ENCODE results near the gene RAD21L1.

The RAD21L1 gene

GRCh38 chr20:1254254-1254653 lies 28.4 kb downstream of the RAD21L1 start:
- no peaks in the 10 kb centered on the region for H3K4me1 ChIP-seq (ENCODE audit: control insufficient read depth, insufficient read depth, low read length, poor library complexity, severe bottlenecking)
- peaks cover 4% of the 10 kb centered on the region for H3K9me3 ChIP-seq (ENCODE audit: control insufficient read depth, low read length)
- H3K27ac ChIP-seq (ENCODE audit: low read depth, low read length, severe bottlenecking) = no peak overlapping the region
- H3K36me3 ChIP-seq (ENCODE audit: control insufficient read depth, insufficient read depth, low read length) = no peaks in the 10 kb centered on the region
- WGBS, 2 experiments (ENCODE audit: insufficient coverage in 2 of 2) = 100% methylated on average over 1 of the region's 2 CpGs
- no peak overlapping the region for H3K4me3 ChIP-seq (ENCODE audit: extremely low read depth, insufficient read depth, low read length, poor library complexity, severe bottlenecking)

GRCh38 chr20:1255675-1256074 lies 29.8 kb downstream of the RAD21L1 start:
- Histone ChIP-seq H3K9me3 (ENCODE audit: control insufficient read depth, low read length) (peaks cover 4% of the 10 kb centered on the region), H3K4me1 (ENCODE audit: control insufficient read depth, insufficient read depth, low read length, poor library complexity, severe bottlenecking) (no peaks in the 10 kb centered on the region), H3K27ac (ENCODE audit: low read depth, low read length, severe bottlenecking) (no peak overlapping the region), H3K36me3 (ENCODE audit: control insufficient read depth, insufficient read depth, low read length) (no peaks in the 10 kb centered on the region), H3K4me3 (ENCODE audit: extremely low read depth, insufficient read depth, low read length, poor library complexity, severe bottlenecking) (no peak overlapping the region)
- WGBS, 2 experiments (ENCODE audit: insufficient coverage in 2 of 2) = no CpG with 5 or more reads among the region's 2 CpGs

- no peaks in the 10 kb centered on the region for H3K9me3 ChIP-seq (ENCODE audit: control insufficient read depth, low read length)
- H3K36me3 ChIP-seq (ENCODE audit: control insufficient read depth, insufficient read depth, low read length) = no peaks in the 10 kb centered on the region
- H3K4me3 ChIP-seq (ENCODE audit: extremely low read depth, insufficient read depth, low read length, poor library complexity, severe bottlenecking) = no peak overlapping the region
- no peak overlapping the region for H3K27ac ChIP-seq (ENCODE audit: low read depth, low read length, severe bottlenecking)
- 100% methylated on average over 1 of the region's 1 CpG; no CpG with 5 or more reads in 1 of the 2 experiments for WGBS, 2 experiments (ENCODE audit: insufficient coverage in 2 of 2)
- peaks cover 25% of the 10 kb centered on the region for H3K4me1 ChIP-seq (ENCODE audit: control insufficient read depth, insufficient read depth, low read length, poor library complexity, severe bottlenecking)
Observed at GRCh38 chr20:1263853-1264252, 38.0 kb downstream of the RAD21L1 start.

- WGBS, 2 experiments (ENCODE audit: insufficient coverage in 2 of 2) = 86 to 91% methylated on average over 2 of the region's 2 CpGs
- Histone ChIP-seq H3K36me3 (ENCODE audit: control insufficient read depth, insufficient read depth, low read length) (peaks cover 8% of the 10 kb centered on the region), H3K9me3 (ENCODE audit: control insufficient read depth, low read length) (no peaks in the 10 kb centered on the region), H3K4me3 (ENCODE audit: extremely low read depth, insufficient read depth, low read length, poor library complexity, severe bottlenecking) (no peak overlapping the region), H3K4me1 (ENCODE audit: control insufficient read depth, insufficient read depth, low read length, poor library complexity, severe bottlenecking) (peaks cover 25% of the 10 kb centered on the region), H3K27ac (ENCODE audit: low read depth, low read length, severe bottlenecking) (peak overlapping the region; percentile 1)
Observed at GRCh38 chr20:1264727-1265126, 38.9 kb downstream of the RAD21L1 start.

- 76 to 79% methylated on average over 2 of the region's 4 CpGs for WGBS, 2 experiments (ENCODE audit: insufficient coverage in 2 of 2)
- H3K4me3 ChIP-seq (ENCODE audit: extremely low read depth, insufficient read depth, low read length, poor library complexity, severe bottlenecking) = peak overlapping the region; percentile 67
- H3K27ac ChIP-seq (ENCODE audit: low read depth, low read length, severe bottlenecking) = peak overlapping the region; percentile 1
- H3K4me1 ChIP-seq (ENCODE audit: control insufficient read depth, insufficient read depth, low read length, poor library complexity, severe bottlenecking) = peaks cover 25% of the 10 kb centered on the region
- H3K9me3 ChIP-seq (ENCODE audit: control insufficient read depth, low read length) = no peaks in the 10 kb centered on the region
- H3K36me3 ChIP-seq (ENCODE audit: control insufficient read depth, insufficient read depth, low read length) = peaks cover 11% of the 10 kb centered on the region
Observed at GRCh38 chr20:1265226-1265915, 39.5 kb downstream of the RAD21L1 start.

GRCh38 chr20:1265916-1266166 lies 40.0 kb downstream of the RAD21L1 start:
- peaks cover 12% of the 10 kb centered on the region for H3K36me3 ChIP-seq (ENCODE audit: control insufficient read depth, insufficient read depth, low read length)
- WGBS, 2 experiments (ENCODE audit: insufficient coverage in 2 of 2) = 3 to 11% methylated on average over 5 to 7 of the region's 10 CpGs
- peak overlapping the region; percentile 1 for H3K27ac ChIP-seq (ENCODE audit: low read depth, low read length, severe bottlenecking)
- H3K4me1 ChIP-seq (ENCODE audit: control insufficient read depth, insufficient read depth, low read length, poor library complexity, severe bottlenecking) = peaks cover 25% of the 10 kb centered on the region
- peak overlapping the region; percentile 67 for H3K4me3 ChIP-seq (ENCODE audit: extremely low read depth, insufficient read depth, low read length, poor library complexity, severe bottlenecking)
- H3K9me3 ChIP-seq (ENCODE audit: control insufficient read depth, low read length) = no peaks in the 10 kb centered on the region

- Histone ChIP-seq H3K4me3 (ENCODE audit: extremely low read depth, insufficient read depth, low read length, poor library complexity, severe bottlenecking) (peak within 1 kb of the TSS; percentile 67), H3K9me3 (ENCODE audit: control insufficient read depth, low read length) (no peaks in the 10 kb centered on the region), H3K27ac (ENCODE audit: low read depth, low read length, severe bottlenecking) (peak within 1 kb of the TSS; percentile 1), H3K4me1 (ENCODE audit: control insufficient read depth, insufficient read depth, low read length, poor library complexity, severe bottlenecking) (peaks cover 25% of the 10 kb centered on the region), H3K36me3 (ENCODE audit: control insufficient read depth, insufficient read depth, low read length) (peaks cover 12% of the 10 kb centered on the region)
- 0 to 1% methylated on average over 43 to 45 of the region's 61 CpGs for WGBS, 2 experiments (ENCODE audit: insufficient coverage in 2 of 2)
Observed at GRCh38 chr20:1266167-1266973, 40.5 kb downstream of the RAD21L1 start, which contains the start of gene SNPH. TSS of gene SNPH (plus strand) at chr20:1266294. CDS start at chr20:1296240, 29,946 bp downstream.

GRCh38 chr20:1267161-1267560 lies 41.3 kb downstream of the RAD21L1 start:
- Histone ChIP-seq H3K27ac (ENCODE audit: low read depth, low read length, severe bottlenecking) (no peak overlapping the region), H3K36me3 (ENCODE audit: control insufficient read depth, insufficient read depth, low read length) (peaks cover 15% of the 10 kb centered on the region), H3K4me1 (ENCODE audit: control insufficient read depth, insufficient read depth, low read length, poor library complexity, severe bottlenecking) (peaks cover 25% of the 10 kb centered on the region), H3K4me3 (ENCODE audit: extremely low read depth, insufficient read depth, low read length, poor library complexity, severe bottlenecking) (peak overlapping the region; percentile 67), H3K9me3 (ENCODE audit: control insufficient read depth, low read length) (no peaks in the 10 kb centered on the region)
- 36 to 52% methylated on average over 4 to 5 of the region's 8 CpGs for WGBS, 2 experiments (ENCODE audit: insufficient coverage in 2 of 2)

- no peak overlapping the region for H3K4me3 ChIP-seq (ENCODE audit: extremely low read depth, insufficient read depth, low read length, poor library complexity, severe bottlenecking)
- WGBS, 2 experiments (ENCODE audit: insufficient coverage in 2 of 2) = 79 to 84% methylated on average over 2 to 3 of the region's 3 CpGs
- H3K27ac ChIP-seq (ENCODE audit: low read depth, low read length, severe bottlenecking) = no peak overlapping the region
Observed at GRCh38 chr20:1267809-1268374, 42.0 kb downstream of the RAD21L1 start.

GRCh38 chr20:1269235-1269634 lies 43.4 kb downstream of the RAD21L1 start:
- H3K4me1 ChIP-seq (ENCODE audit: control insufficient read depth, insufficient read depth, low read length, poor library complexity, severe bottlenecking) = peaks cover 25% of the 10 kb centered on the region
- H3K27ac ChIP-seq (ENCODE audit: low read depth, low read length, severe bottlenecking) = no peak overlapping the region
- H3K4me3 ChIP-seq (ENCODE audit: extremely low read depth, insufficient read depth, low read length, poor library complexity, severe bottlenecking) = no peak overlapping the region
- peaks cover 25% of the 10 kb centered on the region for H3K36me3 ChIP-seq (ENCODE audit: control insufficient read depth, insufficient read depth, low read length)
- WGBS, 2 experiments (ENCODE audit: insufficient coverage in 2 of 2) = 90 to 91% methylated on average over 3 to 6 of the region's 8 CpGs
- no peaks in the 10 kb centered on the region for H3K9me3 ChIP-seq (ENCODE audit: control insufficient read depth, low read length)

More at GRCh38 chr20:1267809-1268374, 42.0 kb downstream of the RAD21L1 start:
- H3K36me3 ChIP-seq (ENCODE audit: control insufficient read depth, insufficient read depth, low read length) = peaks cover 17% of the 10 kb centered on the region
- no peaks in the 10 kb centered on the region for H3K9me3 ChIP-seq (ENCODE audit: control insufficient read depth, low read length)
- peaks cover 25% of the 10 kb centered on the region for H3K4me1 ChIP-seq (ENCODE audit: control insufficient read depth, insufficient read depth, low read length, poor library complexity, severe bottlenecking)
